Sigmoid colon (tissue), 7 donors: ENCODE results near the gene NXPH4. TPM values are rescaled to one million over a fixed set of nuclear protein-coding genes. Genes with fewer than 3 reads are reported as not detected.

Experiments used
- DNase-seq: peaks from one replicate; pipeline ENCODE4 v3.0.0-alpha.2; 2019
- H3K27ac ChIP-seq, 4 donors: fragments of 200-600 bp; sonication (generic); one replicate each; pipeline ENCODE4 v1.5.1; 2016 to 2019; ENCODE audit warnings: mild to moderate bottlenecking in 1 of 4
- H3K27me3 ChIP-seq, 3 donors: fragments of 200-600 bp; sonication (generic); one replicate each; pipeline ENCODE4 v1.5.1; 2019; ENCODE audit warnings: mild to moderate bottlenecking in 1 of 3
- H3K36me3 ChIP-seq, 4 donors: fragments of 200-600 bp; sonication (generic); one replicate each; pipeline ENCODE4 v1.5.1; 2016 to 2019
- H3K4me1 ChIP-seq, 4 donors: fragments of 200-600 bp; sonication (generic); one replicate each; pipeline ENCODE4 v1.5.1; 2017 to 2019
- H3K4me3 ChIP-seq, 4 donors: fragments of 200-600 bp; sonication (generic); one replicate each; pipeline ENCODE4 v1.5.1; 2017 to 2019; ENCODE audit warnings: mild to moderate bottlenecking in 2 of 4, moderate library complexity in 1 of 4
- H3K9me3 ChIP-seq, 4 donors: fragments of 200-600 bp in 3 of 4; sonication (generic) in 3 of 4; one replicate each; pipeline versions ENCODE4 v1.5.1 to v1.6.1; 2013 to 2019
- CTCF ChIP-seq, 4 experiments: fragments of 450-650 bp in 3 of 4; fragments of 200-600 bp in 1 of 4; IDR thresholded peaks; one replicate each; pipeline ENCODE4 v1.5.1; 2016 to 2019; ENCODE audit warnings: antibody characterized with exemption in 4 of 4, mild to moderate bottlenecking in 3 of 4, moderate library complexity in 2 of 4
- EP300 ChIP-seq, 4 donors: sonication (generic); formaldehyde crosslinking; IDR thresholded peaks; one replicate each; pipeline ENCODE4 v1.6.1; 2017; ENCODE audit warnings: antibody characterized with exemption in 4 of 4
- POLR2A ChIP-seq, 2 donors: fragments of 450-650 bp; IDR thresholded peaks; one replicate each; pipeline ENCODE4 v1.6.1; 2016; ENCODE audit warnings: antibody characterized with exemption in 2 of 2, mild to moderate bottlenecking in 2 of 2, moderate library complexity in 2 of 2
- POLR2AphosphoS5 ChIP-seq, 4 donors: sonication (generic); formaldehyde crosslinking; IDR thresholded peaks; one replicate each; pipeline ENCODE4 v1.6.1; 2017; ENCODE audit warnings: antibody characterized with exemption in 4 of 4
- WGBS, 2 donors: extraction: QIAGEN DNeasy Blood & Tissue Kit; methylation state at CpG; one replicate each; pipeline ENCODE4 v1.1.7; 2013; 5-methylcytosine and 5-hydroxymethylcytosine counted together
- intact Hi-C: fragments of 100-400 bp; cut with DNase I; formaldehyde crosslinking; loops from one replicate; pipeline ENCODE4 v1.15.1; 2023
- polyA plus RNA-seq, 3 donors: library from polyadenylated mRNA; stranded (reverse); fragments of 200-250 nt; gene quantifications; one replicate each; pipeline ENCODE4 v1.2.3, GENCODE V29; 2013
- total RNA-seq, 4 donors: library from RNA; depleted of rRNA; stranded (reverse); fragments of >200 nt; gene quantifications; one replicate each; pipeline ENCODE4 v1.1.0, GENCODE V29; 2016
- donor health status: healthy with polysubstance abuse.
- donor health status: Bipolar disorder and iron deficiency.
- donor health status: healthy.

NXPH4 gene
- total and polyA plus RNA-seq, 7 donors, result 0.13 TPM; not detected in 6

GRCh38 chr12:57235017-57235727, 18.6 kb downstream of the NXPH4 start:
- TF ChIP-seq CTCF (IDR thresholded peaks at IDR 0.05) (no peak), POLR2AphosphoS5 (IDR thresholded peaks at IDR 0.05) (no peak), POLR2A (IDR thresholded peaks at IDR 0.05) (no peak), EP300 (IDR thresholded peaks at IDR 0.05) (no peak)
- H3K9me3 ChIP-seq, result no peaks in the 10 kb centered on the region
- H3K27ac ChIP-seq, result peak overlapping the region in 1 of 4 donors; percentile 25
- peaks cover 0 to 38% (median 30%) of the 10 kb centered on the region in 4 donors for H3K4me1 ChIP-seq
- H3K4me3 ChIP-seq, result no peak overlapping the region
- H3K36me3 ChIP-seq, result peaks cover 4 to 39% (median 20%) of the 10 kb centered on the region in 4 donors
- intact Hi-C loops, result loop anchor here (5.0 kb wide), 1 partner anchor 163 kb away; no protein-coding TSS in a partner anchor
- WGBS, 2 donors, result 74 to 78% methylated on average over 26 of the region's 26 CpGs
- peaks cover 28 to 50% (median 46%) of the 10 kb centered on the region in 3 donors for H3K27me3 ChIP-seq
- peak; percentile 72 for DNase-seq

GRCh38 chr12:57235728-57236131, 19.1 kb downstream of the NXPH4 start:
- Histone ChIP-seq H3K27ac (peak overlapping the region in 1 of 4 donors; percentile 25), H3K4me3 (no peak overlapping the region), H3K4me1 (peaks cover 0 to 38% (median 30%) of the 10 kb centered on the region in 4 donors), H3K9me3 (no peaks in the 10 kb centered on the region), H3K36me3 (peaks cover 4 to 39% (median 20%) of the 10 kb centered on the region in 4 donors), H3K27me3 (peaks cover 32 to 56% (median 51%) of the 10 kb centered on the region in 3 donors)
- intact Hi-C loops, result loop anchor here (5.0 kb wide), 1 partner anchor 163 kb away; no protein-coding TSS in a partner anchor
- no peak for TF ChIP-seq POLR2A (IDR thresholded peaks at IDR 0.05)
- no peak for TF ChIP-seq CTCF (IDR thresholded peaks at IDR 0.05)
- TF ChIP-seq POLR2AphosphoS5 (IDR thresholded peaks at IDR 0.05), result no peak
- TF ChIP-seq EP300 (IDR thresholded peaks at IDR 0.05), result no peak
- WGBS, 2 donors, result 58 to 59% methylated on average over 8 of the region's 8 CpGs
- DNase-seq, result no peak

GRCh38 chr12:57236201-57236924, 19.8 kb downstream of the NXPH4 start:
- peak overlapping the region in 1 of 4 donors; percentile 4 for H3K4me3 ChIP-seq
- peaks cover 0 to 39% (median 34%) of the 10 kb centered on the region in 4 donors for H3K4me1 ChIP-seq
- WGBS, 2 donors, result 15 to 19% methylated on average over 40 of the region's 40 CpGs
- DNase-seq, result no peak
- no peaks in the 10 kb centered on the region for H3K9me3 ChIP-seq
- H3K27ac ChIP-seq, result no peak overlapping the region
- peaks cover 38 to 62% (median 58%) of the 10 kb centered on the region in 3 donors for H3K27me3 ChIP-seq
- intact Hi-C loops, result loop anchor here (5.0 kb wide), 1 partner anchor 164 kb away; no protein-coding TSS in a partner anchor
- H3K36me3 ChIP-seq, result peaks cover 4 to 37% (median 20%) of the 10 kb centered on the region in 4 donors
- no peak for TF ChIP-seq POLR2A (IDR thresholded peaks at IDR 0.05)
- TF ChIP-seq CTCF (IDR thresholded peaks at IDR 0.05), result no peak
- no peak for TF ChIP-seq EP300 (IDR thresholded peaks at IDR 0.05)
- TF ChIP-seq POLR2AphosphoS5 (IDR thresholded peaks at IDR 0.05), result no peak

- Histone ChIP-seq H3K27me3 (peaks cover 45 to 69% (median 65%) of the 10 kb centered on the region in 3 donors), H3K4me3 (no peak overlapping the region)
- DNase-seq, result peak; percentile 70
These were observed 20.5 kb downstream of the NXPH4 start for GRCh38 chr12:57236925-57237595.

More at GRCh38 chr12:57236925-57237595, 20.5 kb downstream of the NXPH4 start:
- Histone ChIP-seq H3K4me1 (peaks cover 0 to 46% (median 41%) of the 10 kb centered on the region in 4 donors), H3K9me3 (no peaks in the 10 kb centered on the region), H3K27ac (no peak overlapping the region), H3K36me3 (peaks cover 4 to 30% (median 17%) of the 10 kb centered on the region in 4 donors)
- TF ChIP-seq POLR2A (IDR thresholded peaks at IDR 0.05) (no peak), POLR2AphosphoS5 (IDR thresholded peaks at IDR 0.05) (no peak), CTCF (IDR thresholded peaks at IDR 0.05) (no peak), EP300 (IDR thresholded peaks at IDR 0.05) (no peak)
- intact Hi-C loops, result loop anchor here (5.0 kb wide), 1 partner anchor 165 kb away; no protein-coding TSS in a partner anchor
- 21 to 27% methylated on average over 9 of the region's 9 CpGs for WGBS, 2 donors
